EH (cell line): ENCODE data around the gene PGK2.
"Not testable (repeated sequence)": the region's sequence is repeated elsewhere in the genome, so short reads cannot be mapped to it uniquely, and the experiment has no call there.

Experiments used
- DNase-seq: peaks from one replicate; pipeline ENCODE4 v3.0.0-alpha.2; 2015; ENCODE audit warnings: low read depth

Gene PGK2

DNA sequence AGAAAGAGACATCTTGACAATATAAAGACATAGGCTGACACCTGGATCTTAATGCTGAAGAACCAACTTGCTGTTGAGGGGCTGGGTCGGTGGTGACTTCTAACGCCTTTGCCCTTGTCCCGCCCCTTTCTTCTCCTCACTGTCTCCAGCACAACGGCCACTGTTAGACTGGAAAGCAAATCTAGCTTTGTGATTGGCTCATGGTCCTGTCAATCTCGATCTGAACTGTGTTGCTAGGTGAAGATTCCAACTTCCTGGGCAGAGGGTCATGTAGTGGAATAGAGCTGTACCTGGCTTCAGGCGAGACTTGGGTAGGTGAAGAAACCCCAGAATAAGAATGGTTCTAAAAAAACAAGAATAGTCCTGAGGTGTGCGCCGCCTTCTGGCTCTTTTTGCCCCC, at the start of gene PGK2:
PGK2 (minus strand) TSS at position 110 of the 400 bp plus-strand sequence; CDS start at position 12, 98 bp downstream.
- DNase-seq, result no peak

- no peak for DNase-seq
These were observed 48.1 kb upstream of the PGK2 start for GRCh38 chr6:49835140-49835539.

DNA sequence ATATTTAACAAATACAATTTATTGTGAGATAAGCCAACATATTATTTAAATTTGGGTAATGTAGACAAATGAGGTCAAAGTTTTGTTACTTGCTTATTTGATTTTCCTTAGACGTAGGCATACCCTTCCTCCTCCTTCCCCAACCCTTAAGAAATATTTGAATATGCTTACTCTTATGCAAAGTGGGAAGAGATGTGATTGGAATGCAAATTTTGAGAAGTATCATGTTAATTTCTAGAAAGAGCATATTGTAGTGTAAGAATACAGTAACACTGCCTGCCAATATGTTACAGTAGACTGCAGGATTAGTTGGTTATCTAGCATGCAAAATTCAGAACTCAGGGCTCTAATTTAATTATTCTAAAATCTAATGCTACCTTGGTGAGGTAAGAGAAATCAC, 46.3 kb upstream of the PGK2 start:
- DNase-seq, result no peak

- DNase-seq, result no peak
These were observed 39.8 kb upstream of the PGK2 start for GRCh38 chr6:49826743-49827406.

DNA sequence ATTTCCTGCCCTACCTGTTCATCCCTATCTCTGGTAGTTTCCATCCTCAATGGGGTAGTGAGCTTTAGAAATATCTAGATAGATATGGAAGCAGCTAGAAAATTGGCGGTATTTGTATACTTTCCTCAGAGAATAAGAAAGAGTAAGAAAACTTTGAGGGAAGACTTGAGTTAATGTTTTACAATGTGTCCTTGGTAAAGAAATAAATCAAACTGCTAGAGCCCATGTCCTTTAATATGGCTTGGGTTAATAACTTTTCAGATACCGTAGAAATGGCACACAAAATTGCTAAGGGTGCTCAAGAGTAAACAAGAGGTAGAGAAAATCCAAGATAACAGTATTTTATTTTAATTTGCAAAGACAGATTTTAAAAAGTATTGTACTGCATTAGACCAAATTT, 28.1 kb upstream of the PGK2 start:
- no peak for DNase-seq

DNA sequence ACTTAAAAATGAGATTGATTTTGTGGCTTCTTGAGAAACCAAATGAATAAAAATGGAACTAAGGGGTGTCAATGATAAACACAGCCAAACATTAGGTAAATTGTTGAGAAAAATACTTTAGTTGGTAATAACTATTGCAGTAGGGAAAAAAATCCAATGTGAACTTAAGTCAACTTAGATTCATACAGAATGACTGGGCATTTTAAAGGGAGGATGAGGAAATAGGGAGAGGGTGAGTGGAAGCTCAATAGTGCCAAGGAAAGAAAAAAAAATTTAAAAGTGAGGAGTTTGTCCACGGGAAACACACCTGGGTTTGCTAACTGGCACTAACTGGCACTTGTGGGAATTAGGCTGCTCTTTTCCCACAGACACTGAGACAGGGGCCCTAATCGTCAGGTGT, 26.2 kb upstream of the PGK2 start:
- no peak for DNase-seq

DNA sequence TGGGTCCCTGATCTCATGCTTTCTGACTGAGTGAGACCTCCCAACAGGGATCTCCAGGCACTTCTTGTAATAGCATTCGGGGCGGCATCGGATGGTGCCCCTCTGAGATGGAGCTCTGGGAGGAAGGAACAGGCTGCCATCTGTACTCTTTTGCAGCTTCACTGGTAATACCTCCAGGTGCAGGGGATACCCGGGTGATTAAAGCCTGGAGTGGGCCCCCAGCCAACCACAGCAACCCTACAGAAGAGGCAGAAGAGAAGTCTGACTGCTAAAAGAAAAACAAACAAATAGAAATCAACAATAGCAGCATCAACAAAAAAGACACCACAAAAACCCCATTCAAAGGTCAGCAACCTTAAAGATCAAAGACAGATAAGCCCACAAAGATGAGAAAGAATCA, 19.1 kb upstream of the PGK2 start:
- DNase-seq, result no peak

DNA sequence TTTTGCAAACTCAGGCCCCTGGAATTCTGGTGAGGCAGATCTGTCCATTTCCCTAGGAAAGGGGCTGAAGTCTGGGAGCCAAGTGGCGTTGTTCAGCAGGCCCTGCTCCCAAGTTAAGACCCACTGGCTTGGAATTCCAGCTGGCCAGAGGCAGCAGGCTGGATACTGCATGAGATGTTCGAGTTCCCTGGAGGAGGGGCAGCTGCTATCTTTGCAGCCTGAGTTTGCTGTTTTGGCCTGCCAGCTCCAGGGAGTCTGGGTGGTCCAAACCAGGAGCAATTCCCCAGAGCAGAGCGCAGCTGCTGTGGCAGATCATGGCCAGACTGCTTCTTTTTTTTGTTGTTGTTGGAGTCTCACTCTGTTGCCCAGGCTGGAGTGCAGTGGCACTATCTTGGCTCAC, 18.2 kb upstream of the PGK2 start:
- DNase-seq, result no peak

- DNase-seq, result no peak
These were observed 14.4 kb upstream of the PGK2 start for GRCh38 chr6:49801525-49801924.

DNA sequence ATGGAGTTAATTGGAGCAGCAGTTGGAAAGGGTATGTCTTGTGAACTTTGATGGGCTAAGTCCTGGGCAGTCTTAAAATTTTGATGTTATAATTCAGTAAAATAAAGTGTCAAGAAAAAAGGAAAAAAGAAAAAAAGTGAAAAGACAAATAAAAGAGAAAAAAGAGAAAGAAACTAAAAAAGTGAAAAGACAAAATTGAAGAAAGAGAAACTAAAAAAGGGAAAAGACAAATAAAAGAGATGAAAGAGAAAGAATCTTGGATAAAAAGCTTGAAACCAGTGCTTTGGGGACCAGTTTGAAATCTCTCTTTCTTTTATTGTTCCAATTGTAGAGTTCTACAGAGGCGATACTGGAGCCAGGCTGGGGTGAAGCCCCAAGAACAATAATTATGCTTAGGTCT, 12.0 kb upstream of the PGK2 start:
- no peak for DNase-seq

- DNase-seq, result not testable (repeated sequence)
These were observed 9.9 kb upstream of the PGK2 start for GRCh38 chr6:49796842-49797455.

DNA sequence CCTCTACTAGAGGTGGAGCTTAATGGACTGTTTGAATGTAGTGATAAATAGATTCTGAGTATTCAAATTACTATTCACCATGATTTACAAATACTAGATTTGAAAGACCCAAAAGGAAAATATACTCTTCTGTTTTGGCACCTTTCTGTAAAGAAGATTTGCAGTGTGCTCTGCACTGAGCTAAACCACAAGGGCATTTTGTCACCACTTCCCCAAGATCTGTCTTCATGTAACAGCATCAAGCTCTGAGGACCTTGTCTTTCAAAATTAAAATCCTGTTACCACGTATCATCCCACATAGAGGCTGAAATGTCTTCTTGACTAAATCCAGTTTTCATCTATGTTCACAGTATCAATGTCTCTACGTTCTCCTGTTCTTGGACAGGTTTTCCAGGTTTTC, 3.3 kb upstream of the PGK2 start:
- DNase-seq, result no peak

GRCh38 chr6:49784272-49784671, 2.8 kb downstream of the PGK2 start:
- no peak for DNase-seq

GRCh38 chr6:49782725-49783124, 4.4 kb downstream of the PGK2 start:
- no peak for DNase-seq

GRCh38 chr6:49782293-49782692, 4.8 kb downstream of the PGK2 start:
- DNase-seq, result no peak

GRCh38 chr6:49776444-49776843, 10.6 kb downstream of the PGK2 start:
- no peak for DNase-seq

DNA sequence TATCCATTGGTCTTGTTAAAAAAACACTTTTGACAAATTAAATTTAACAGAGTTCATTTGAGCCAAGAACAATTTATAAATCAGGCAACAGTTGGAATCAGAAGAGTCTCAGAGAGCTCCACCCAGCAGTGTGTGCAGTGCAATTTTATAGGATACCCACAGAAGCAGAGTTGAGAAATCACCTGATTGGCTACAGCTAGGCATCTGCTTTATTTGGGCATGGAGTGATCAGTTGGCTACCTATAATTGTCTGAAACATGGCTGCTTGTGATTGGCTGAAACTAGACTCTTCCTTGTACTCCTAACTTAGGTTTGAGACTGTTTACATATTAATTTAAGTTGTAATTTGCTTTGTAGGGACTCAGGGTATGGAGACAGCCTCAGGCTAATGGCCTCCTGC, 12.0 kb downstream of the PGK2 start:
- DNase-seq, result no peak

DNA sequence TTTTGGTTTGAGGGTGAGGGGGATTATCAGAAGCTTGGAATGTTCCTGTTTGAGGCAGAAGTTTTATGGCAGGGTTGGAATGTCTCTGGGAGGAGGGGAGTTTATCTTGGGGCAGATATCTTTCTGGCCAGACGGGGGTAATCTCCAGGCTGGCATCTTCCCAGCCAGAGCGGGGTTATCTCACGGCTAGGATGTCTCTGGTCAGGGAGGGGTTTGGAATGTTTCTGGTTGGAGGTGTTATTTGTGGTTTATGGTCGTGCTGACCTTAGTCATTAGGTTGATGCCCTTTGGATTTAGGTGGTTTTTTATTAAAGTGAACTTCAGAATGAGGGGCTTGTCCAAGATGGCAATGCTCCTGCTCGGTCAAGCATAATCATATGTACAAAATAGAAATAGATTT, 14.8 kb downstream of the PGK2 start:
- DNase-seq, result no peak

DNA sequence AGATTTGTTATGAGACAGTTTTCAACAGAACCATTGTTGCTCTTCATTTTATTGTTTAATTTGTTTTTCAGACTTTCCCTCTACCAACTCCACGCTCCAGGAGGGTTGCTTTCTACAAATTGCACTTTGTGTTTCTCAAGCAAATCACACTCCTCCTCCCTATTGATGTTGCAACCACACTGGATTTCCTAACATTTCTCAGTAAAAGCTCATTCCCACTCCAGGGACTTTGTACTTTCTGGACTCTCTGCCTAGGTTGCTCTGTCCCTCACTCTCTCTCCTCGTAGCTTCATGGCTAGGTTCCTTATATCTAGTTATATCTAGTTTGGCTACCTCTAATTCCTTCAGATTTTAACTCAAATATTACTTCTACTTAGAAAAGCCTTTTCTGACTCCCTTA, 20.3 kb downstream of the PGK2 start:
- no peak for DNase-seq

- no peak for DNase-seq
These were observed 22.4 kb downstream of the PGK2 start for GRCh38 chr6:49764571-49765236.

DNA sequence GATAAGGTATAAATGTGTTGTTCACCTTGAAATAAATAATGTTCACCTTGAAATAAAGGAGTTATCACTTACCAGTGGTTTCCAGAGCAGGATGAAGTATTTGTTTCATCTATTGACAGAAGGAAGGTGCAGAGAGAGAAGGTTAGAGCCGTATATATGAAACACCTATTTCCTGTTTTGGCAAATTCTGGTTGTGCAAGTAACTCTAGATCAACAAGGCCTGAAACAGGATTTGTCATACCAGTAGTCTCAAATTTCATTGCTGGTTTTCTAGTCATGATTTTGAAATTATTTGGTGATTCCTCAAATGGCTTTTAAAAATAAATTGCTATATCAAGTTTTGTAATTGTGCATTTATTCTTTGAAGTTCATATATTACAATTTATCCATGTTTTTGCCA, 42.8 kb downstream of the PGK2 start, which contains the start of gene CRISP3:
CRISP3 (minus strand) TSS at position 130 of the 400 bp plus-strand sequence; CDS start at position 109, 21 bp downstream.
- DNase-seq, result no peak

DNA sequence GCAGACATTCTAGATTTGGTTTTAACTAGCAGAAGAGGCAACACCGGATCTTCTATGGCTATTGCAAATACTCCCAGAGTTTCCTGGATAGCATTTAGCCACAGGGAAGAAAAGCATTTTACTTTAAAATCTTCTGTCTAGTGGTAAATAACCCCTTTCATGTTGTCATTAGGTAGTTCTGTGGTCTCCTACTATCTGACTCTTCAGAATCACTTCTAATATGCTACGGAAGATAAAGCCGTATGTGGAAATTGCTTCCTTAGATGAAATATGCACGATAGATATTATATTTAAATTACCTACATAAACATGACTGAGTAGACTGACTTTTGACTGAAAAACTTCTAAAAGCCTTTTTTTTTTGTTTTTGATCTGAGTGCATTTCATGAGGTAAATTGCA, 43.7 kb downstream of the PGK2 start:
- DNase-seq, result no peak

- no peak for DNase-seq
These were observed 47.7 kb downstream of the PGK2 start for GRCh38 chr6:49739423-49739822.
